Measurements from ENCODE around the gene ZNF521.

Gene ZNF521

GRCh38 chr18:25261768-25262167 lies 90.2 kb downstream of the ZNF521 start:
- DNase-seq, result no peak
- no peaks in the 10 kb centered on the region for H3K9me3 ChIP-seq
- no peaks in the 10 kb centered on the region for H3K27me3 ChIP-seq
- no peak overlapping the region for H3K4me3 ChIP-seq (ENCODE audit: low read depth, low read length)
- TF ChIP-seq CTCF (IDR thresholded peaks at IDR 0.05; ENCODE audit: low read depth, low read length), result no peak
- H3K4me1 ChIP-seq, result no peaks in the 10 kb centered on the region
- no peaks in the 10 kb centered on the region for H3K36me3 ChIP-seq

- no peak for TF ChIP-seq CTCF (IDR thresholded peaks at IDR 0.05; ENCODE audit: low read depth, low read length)
- DNase-seq, result no peak
- H3K36me3 ChIP-seq, result no peaks in the 10 kb centered on the region
Observed at GRCh38 chr18:25256439-25256838, 95.5 kb downstream of the ZNF521 start.

GRCh38 chr18:25253779-25254178 lies 98.2 kb downstream of the ZNF521 start:
- Histone ChIP-seq H3K27me3 (no peaks in the 10 kb centered on the region), H3K4me1 (no peaks in the 10 kb centered on the region), H3K9me3 (no peaks in the 10 kb centered on the region), H3K36me3 (no peaks in the 10 kb centered on the region), H3K4me3 (ENCODE audit: low read depth, low read length) (no peak overlapping the region)
- no peak for DNase-seq
- TF ChIP-seq CTCF (IDR thresholded peaks at IDR 0.05; ENCODE audit: low read depth, low read length), result no peak

More at GRCh38 chr18:25256439-25256838, 95.5 kb downstream of the ZNF521 start:
- H3K4me1 ChIP-seq, result no peaks in the 10 kb centered on the region
- no peaks in the 10 kb centered on the region for H3K27me3 ChIP-seq
- no peaks in the 10 kb centered on the region for H3K9me3 ChIP-seq
- no peak overlapping the region for H3K4me3 ChIP-seq (ENCODE audit: low read depth, low read length)

GRCh38 chr18:25253136-25253535 lies 98.8 kb downstream of the ZNF521 start:
- DNase-seq, result no peak
- H3K36me3 ChIP-seq, result no peaks in the 10 kb centered on the region
- no peaks in the 10 kb centered on the region for H3K27me3 ChIP-seq
- H3K4me1 ChIP-seq, result no peaks in the 10 kb centered on the region
- no peak overlapping the region for H3K4me3 ChIP-seq (ENCODE audit: low read depth, low read length)
- no peak for TF ChIP-seq CTCF (IDR thresholded peaks at IDR 0.05; ENCODE audit: low read depth, low read length)
- H3K9me3 ChIP-seq, result no peaks in the 10 kb centered on the region

GRCh38 chr18:25251068-25251467 lies 100.9 kb downstream of the ZNF521 start:
- Histone ChIP-seq H3K36me3 (no peaks in the 10 kb centered on the region), H3K4me1 (no peaks in the 10 kb centered on the region), H3K27me3 (no peaks in the 10 kb centered on the region), H3K4me3 (ENCODE audit: low read depth, low read length) (no peak overlapping the region), H3K9me3 (no peaks in the 10 kb centered on the region)
- no peak for TF ChIP-seq CTCF (IDR thresholded peaks at IDR 0.05; ENCODE audit: low read depth, low read length)
- DNase-seq, result no peak

- DNase-seq, result no peak
- H3K9me3 ChIP-seq, result no peaks in the 10 kb centered on the region
- H3K36me3 ChIP-seq, result no peaks in the 10 kb centered on the region
- TF ChIP-seq CTCF (IDR thresholded peaks at IDR 0.05; ENCODE audit: low read depth, low read length), result no peak
- no peaks in the 10 kb centered on the region for H3K4me1 ChIP-seq
- H3K4me3 ChIP-seq (ENCODE audit: low read depth, low read length), result no peak overlapping the region
- no peaks in the 10 kb centered on the region for H3K27me3 ChIP-seq
Observed at GRCh38 chr18:25250474-25250851, 101.5 kb downstream of the ZNF521 start.

Data from BE2C (cell line).